NT2/D1 (cell line): ENCODE data around the gene TLL1.

Source experiments
- DNase-seq: peaks from one replicate; pipeline ENCODE4 v3.0.0-alpha.2; 2011; ENCODE audit warnings: low read depth, low spot score
- H3K27me3 ChIP-seq: 2 replicates; pipeline ENCODE4 v1.6.0; 2011; ENCODE audit warnings: mild to moderate bottlenecking; ENCODE audit not compliant: insufficient read length, insufficient read depth
- H3K36me3 ChIP-seq: 2 replicates; pipeline ENCODE4 v1.6.1; 2011; ENCODE audit warnings: mild to moderate bottlenecking, low read length, mixed read lengths; ENCODE audit not compliant: insufficient read depth, insufficient read length
- H3K4me1 ChIP-seq: 2 replicates; pipeline ENCODE4 v1.5.1; 2011; ENCODE audit not compliant: insufficient read depth, insufficient read length
- H3K4me3 ChIP-seq: 2 replicates; pipeline ENCODE4 v1.5.1; 2011; ENCODE audit warnings: low read depth; ENCODE audit not compliant: insufficient read length
- H3K9ac ChIP-seq: 2 replicates; pipeline ENCODE4 v1.6.0; 2011; ENCODE audit warnings: low read depth; ENCODE audit not compliant: insufficient read length
- H3K9me3 ChIP-seq: 2 replicates; pipeline ENCODE4 v1.5.1; 2011; ENCODE audit warnings: mild to moderate bottlenecking, low read length; ENCODE audit not compliant: insufficient read depth
- SUZ12 ChIP-seq: IDR thresholded peaks from 2 replicates; pipeline ENCODE4 v1.6.1; 2011; ENCODE audit not compliant: insufficient read length, insufficient read depth; ENCODE audit errors: extremely low read depth
- YY1 ChIP-seq: IDR thresholded peaks from 2 replicates; pipeline ENCODE4 v1.6.1; 2011; ENCODE audit not compliant: insufficient read length, insufficient read depth
- ZNF274 ChIP-seq: IDR thresholded peaks from 2 replicates; pipeline ENCODE4 v1.6.1; 2011; ENCODE audit warnings: mild to moderate bottlenecking, low read depth, low read length

The TLL1 gene

DNA sequence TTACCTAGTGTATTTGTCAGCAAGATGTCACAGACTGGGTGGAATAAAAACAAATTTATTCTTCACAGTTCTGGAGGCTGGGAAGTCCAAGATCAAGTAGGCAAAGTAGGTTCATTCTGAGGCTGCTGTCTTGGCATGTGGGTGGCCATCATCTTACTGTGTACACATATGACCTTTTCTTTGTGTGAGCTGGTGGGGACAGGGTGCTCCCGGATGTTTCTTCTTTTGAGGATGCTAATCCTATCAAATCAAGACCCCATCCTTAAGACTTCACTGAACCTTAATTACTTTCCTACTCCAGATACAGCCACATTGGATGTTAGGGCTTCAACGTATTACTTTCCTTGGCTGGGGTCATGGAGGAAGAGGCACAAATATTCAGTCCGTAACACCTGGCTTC lies 74.0 kb downstream of the TLL1 start:
- H3K36me3 ChIP-seq, result no peaks in the 10 kb centered on the region
- H3K9me3 ChIP-seq, result no peaks in the 10 kb centered on the region
- H3K4me1 ChIP-seq, result no peaks in the 10 kb centered on the region
- no peak for DNase-seq
- H3K9ac ChIP-seq, result no peak overlapping the region
- no peak for TF ChIP-seq YY1
- no peak for TF ChIP-seq ZNF274
- no peak for TF ChIP-seq SUZ12
- H3K4me3 ChIP-seq, result no peak overlapping the region
- H3K27me3 ChIP-seq, result no peaks in the 10 kb centered on the region

DNA sequence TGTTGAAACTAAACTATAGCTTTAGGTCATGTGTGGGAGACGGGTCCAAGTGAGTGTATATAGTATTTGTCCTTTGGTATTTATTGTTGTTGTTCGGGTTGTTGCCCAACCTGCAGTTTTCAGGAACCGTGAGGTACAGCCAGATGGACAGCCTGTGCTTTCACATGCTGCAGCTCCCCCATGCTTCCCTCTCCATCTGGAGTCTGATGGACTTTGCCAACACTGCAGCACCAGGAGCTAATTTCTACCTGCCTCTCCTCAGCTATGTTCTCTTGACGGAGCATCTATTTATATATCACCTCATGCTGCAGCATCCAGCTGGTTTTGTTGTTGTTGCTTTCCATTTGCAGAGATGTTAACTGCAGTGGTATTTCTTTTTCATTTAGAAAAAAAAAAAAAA lies 80.1 kb downstream of the TLL1 start:
- no peaks in the 10 kb centered on the region for H3K27me3 ChIP-seq
- H3K9me3 ChIP-seq, result no peaks in the 10 kb centered on the region
- TF ChIP-seq ZNF274 (no peak), SUZ12 (no peak), YY1 (no peak)
- H3K36me3 ChIP-seq, result no peaks in the 10 kb centered on the region
- H3K4me1 ChIP-seq, result no peaks in the 10 kb centered on the region
- H3K4me3 ChIP-seq, result no peak overlapping the region
- no peak overlapping the region for H3K9ac ChIP-seq
- no peak for DNase-seq

DNA sequence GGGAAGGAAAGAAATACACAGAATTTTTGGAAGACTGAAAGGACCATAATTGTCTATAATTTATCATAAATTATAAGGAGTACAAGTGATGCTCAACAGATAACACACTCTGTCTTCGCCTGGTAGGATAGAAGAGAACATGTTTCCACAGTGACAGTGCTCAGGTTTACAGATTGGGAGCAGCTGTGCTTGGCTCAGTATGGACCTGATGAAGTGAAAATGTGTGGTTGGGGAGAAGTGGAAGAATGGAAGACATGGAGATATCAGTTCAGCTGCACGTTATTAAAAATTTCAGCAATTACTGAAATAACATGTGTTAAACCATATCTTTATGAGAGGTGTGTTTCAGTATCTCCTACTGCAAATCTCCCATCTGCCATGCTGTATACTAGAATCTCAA lies 90.6 kb downstream of the TLL1 start:
- no peaks in the 10 kb centered on the region for H3K36me3 ChIP-seq
- H3K9ac ChIP-seq, result no peak overlapping the region
- no peaks in the 10 kb centered on the region for H3K27me3 ChIP-seq
- H3K4me3 ChIP-seq, result no peak overlapping the region
- peaks cover 12% of the 10 kb centered on the region; the same call in 1 of the 2 replicates for H3K9me3 ChIP-seq
- no peak for TF ChIP-seq YY1
- TF ChIP-seq SUZ12, result no peak
- TF ChIP-seq ZNF274, result no peak
- no peak for DNase-seq
- H3K4me1 ChIP-seq, result no peaks in the 10 kb centered on the region

DNA sequence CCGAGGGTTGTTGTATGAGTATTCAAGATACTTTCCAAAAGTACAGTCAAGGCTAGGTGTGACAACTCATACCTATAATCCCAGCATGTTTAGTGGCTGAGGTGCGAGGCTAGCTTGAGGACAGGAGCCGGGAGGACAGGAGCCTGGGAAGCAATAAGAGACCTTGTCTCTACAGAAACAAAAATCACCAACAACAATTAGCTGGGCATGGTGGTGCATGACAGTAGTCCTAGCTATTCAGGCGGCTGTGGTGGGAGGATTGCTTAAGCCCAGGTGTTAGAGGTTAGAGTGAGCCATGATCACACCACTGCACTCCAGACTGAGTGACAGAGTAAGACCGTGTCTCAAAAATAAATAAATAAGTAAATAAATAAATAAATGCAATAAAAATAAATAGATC lies 91.6 kb downstream of the TLL1 start:
- TF ChIP-seq ZNF274 (no peak), SUZ12 (no peak), YY1 (no peak)
- no peaks in the 10 kb centered on the region for H3K36me3 ChIP-seq
- H3K27me3 ChIP-seq, result no peaks in the 10 kb centered on the region
- no peaks in the 10 kb centered on the region for H3K4me1 ChIP-seq
- H3K9me3 ChIP-seq, result peaks cover 12% of the 10 kb centered on the region; the same call in 1 of the 2 replicates
- no peak overlapping the region for H3K4me3 ChIP-seq
- no peak for DNase-seq
- H3K9ac ChIP-seq, result no peak overlapping the region

DNA sequence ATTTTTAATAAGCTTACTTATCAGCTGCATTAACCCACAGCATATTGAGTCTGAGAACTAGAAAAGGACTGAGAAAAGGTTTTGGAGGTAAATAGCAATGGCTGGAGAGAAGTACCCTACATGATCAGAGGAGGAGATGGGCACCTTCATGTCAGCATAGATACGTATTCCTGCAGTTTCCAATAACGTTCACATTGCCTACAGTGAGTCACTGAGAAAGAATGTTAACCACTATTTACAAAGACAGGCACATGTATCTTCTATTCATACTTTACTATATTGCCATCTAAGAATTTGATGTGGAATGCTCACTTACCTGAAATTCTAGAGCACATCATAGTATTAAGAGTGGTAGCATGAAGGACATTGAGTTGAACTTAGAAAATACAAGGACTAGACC lies 92.5 kb downstream of the TLL1 start:
- Histone ChIP-seq H3K9me3 (peaks cover 12% of the 10 kb centered on the region; the same call in 1 of the 2 replicates), H3K27me3 (no peaks in the 10 kb centered on the region), H3K4me1 (no peaks in the 10 kb centered on the region), H3K36me3 (no peaks in the 10 kb centered on the region), H3K9ac (no peak overlapping the region), H3K4me3 (no peak overlapping the region)
- TF ChIP-seq ZNF274 (no peak), SUZ12 (no peak), YY1 (no peak)
- no peak for DNase-seq

DNA sequence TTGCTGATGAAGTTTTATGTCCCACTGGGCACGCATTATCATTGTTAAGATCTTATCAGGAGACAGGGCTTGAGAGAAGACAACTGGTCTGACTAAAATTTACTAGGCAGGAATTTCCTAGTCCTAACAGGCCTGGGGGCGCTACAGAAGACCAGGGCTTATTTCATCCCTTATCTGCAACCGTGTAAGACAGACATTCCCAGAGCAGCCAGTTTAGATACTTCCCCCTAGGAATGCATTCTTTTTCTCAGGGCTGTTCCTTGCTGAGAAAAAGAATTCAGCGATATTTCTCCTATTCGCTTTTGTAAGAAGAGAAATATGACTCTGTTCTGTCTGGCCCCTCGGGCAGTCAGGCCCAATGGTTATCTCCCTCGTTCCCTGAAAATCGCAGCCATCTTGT lies 93.8 kb downstream of the TLL1 start:
- H3K4me3 ChIP-seq, result no peak overlapping the region
- no peak for TF ChIP-seq YY1
- H3K9me3 ChIP-seq, result peaks cover 12% of the 10 kb centered on the region; the same call in 1 of the 2 replicates
- H3K36me3 ChIP-seq, result no peaks in the 10 kb centered on the region
- H3K4me1 ChIP-seq, result no peaks in the 10 kb centered on the region
- no peak overlapping the region for H3K9ac ChIP-seq
- no peaks in the 10 kb centered on the region for H3K27me3 ChIP-seq
- DNase-seq, result no peak

DNA sequence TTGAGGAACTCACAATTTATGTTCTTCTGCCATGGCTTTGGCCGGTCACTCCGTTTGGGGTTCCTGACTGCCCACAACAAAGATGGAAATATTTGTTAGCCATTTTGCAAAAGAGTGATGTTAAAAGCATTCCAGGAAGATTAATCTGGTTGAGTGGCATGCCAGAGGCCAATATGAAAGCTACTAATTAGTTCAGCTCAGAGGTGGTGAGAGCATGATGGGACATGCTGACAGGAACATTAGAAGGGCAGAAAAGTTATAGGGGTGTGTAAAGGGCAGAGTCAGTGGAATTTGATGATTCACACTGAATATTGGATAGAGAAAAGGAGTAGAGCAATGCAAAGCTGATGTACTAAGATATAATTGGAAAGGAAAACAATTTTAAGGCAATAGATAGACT lies 94.4 kb downstream of the TLL1 start:
- no peaks in the 10 kb centered on the region for H3K36me3 ChIP-seq
- no peak for DNase-seq
- H3K4me1 ChIP-seq, result no peaks in the 10 kb centered on the region
- H3K9me3 ChIP-seq, result peaks cover 12% of the 10 kb centered on the region; the same call in 1 of the 2 replicates
- no peak overlapping the region for H3K4me3 ChIP-seq
- no peaks in the 10 kb centered on the region for H3K27me3 ChIP-seq
- TF ChIP-seq SUZ12, result no peak
- no peak for TF ChIP-seq YY1
- TF ChIP-seq ZNF274, result no peak
- H3K9ac ChIP-seq, result no peak overlapping the region

DNA sequence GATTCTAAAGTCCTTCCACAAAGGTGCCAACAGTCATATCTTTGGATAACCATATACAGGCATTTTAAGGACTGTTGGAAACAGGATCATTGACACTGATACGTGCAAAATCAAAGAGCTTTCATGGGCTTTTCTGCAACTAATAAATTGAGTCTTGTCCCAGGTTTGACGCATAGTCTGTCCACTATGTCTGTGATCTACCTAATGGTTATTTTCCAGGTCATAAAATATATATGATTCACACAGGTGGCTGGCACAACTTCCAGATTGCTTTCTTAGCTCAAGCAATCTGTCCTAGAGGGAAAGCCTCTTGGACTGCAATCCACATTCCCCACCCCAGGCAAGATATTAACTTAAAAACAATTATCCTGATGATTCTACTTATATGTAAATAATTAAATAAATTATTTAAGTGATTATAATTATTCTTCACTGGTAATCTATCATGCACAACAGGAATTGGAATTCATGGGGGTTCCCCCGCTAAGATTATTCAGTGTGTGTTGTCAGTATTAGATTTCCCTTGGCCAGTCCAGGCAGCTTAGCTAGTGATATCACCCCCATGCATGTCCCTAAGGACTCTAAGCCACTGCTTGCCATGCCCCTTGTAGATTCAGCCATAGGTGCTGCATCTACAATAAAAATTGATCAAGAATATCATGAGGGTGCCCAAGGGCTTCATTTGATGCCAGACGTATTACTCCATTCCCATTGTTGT lies 97.8 kb downstream of the TLL1 start:
- Histone ChIP-seq H3K4me1 (no peaks in the 10 kb centered on the region), H3K9me3 (peaks cover 12% of the 10 kb centered on the region; the same call in 1 of the 2 replicates), H3K36me3 (no peaks in the 10 kb centered on the region), H3K4me3 (no peak overlapping the region), H3K27me3 (no peaks in the 10 kb centered on the region), H3K9ac (no peak overlapping the region)
- TF ChIP-seq ZNF274 (no peak), SUZ12 (no peak), YY1 (no peak)
- no peak for DNase-seq
